Measurements from ENCODE around the gene MFF. TPM values are rescaled to one million over a fixed set of nuclear protein-coding genes. Genes with fewer than 3 reads are reported as not detected.

Gene MFF
- total and polyA plus RNA-seq, 2 donors (not counting 3 experiments of a cell fraction or from before 2014, with no cell fraction given), result 36.3 to 65.1 TPM

DNA sequence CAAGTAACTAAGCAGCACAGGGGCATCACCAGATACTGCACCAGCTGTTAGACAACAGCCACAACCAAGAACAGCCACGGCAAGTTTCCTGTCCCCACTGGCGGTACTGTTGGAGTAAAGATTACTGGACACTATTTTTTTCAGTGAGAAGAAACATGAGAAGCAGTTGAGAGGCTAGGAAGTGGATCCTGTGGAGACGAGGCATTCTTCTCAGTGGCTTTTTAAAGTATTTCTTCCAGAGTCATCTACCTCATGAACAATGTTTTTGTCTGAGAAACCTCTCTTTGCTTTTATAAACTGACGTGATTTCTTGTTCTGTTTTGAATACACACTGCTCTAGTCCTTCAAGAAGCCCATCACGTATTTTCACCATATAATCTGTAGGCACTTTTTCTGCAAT, 35.3 kb downstream of the MFF start:
- no peaks in the 10 kb centered on the region for H3K79me2 ChIP-seq (ENCODE audit: control insufficient read depth, insufficient read depth, low read length)
- dilution Hi-C loops (cut with MboI; ENCODE audit: extremely low pct_ligation_motif_present, low sequenced_read_pairs) (no loop called here), intact Hi-C loops (cut with micrococcal nuclease) (no loop called here)
- no peak for TF ChIP-seq JUN (IDR thresholded peaks at IDR 0.05; ENCODE audit: borderline replicate concordance, insufficient read depth, insufficient read length, low read depth)
- no peak for TF ChIP-seq CTCF (IDR thresholded peaks at IDR 0.05; ENCODE audit: extremely low read depth in 1 of 2, insufficient read depth in 1 of 2, low read depth in 1 of 2, low read length in 2 of 2)
- TF ChIP-seq EZH2 (IDR thresholded peaks at IDR 0.05; ENCODE audit: borderline replicate concordance, low read depth, low read length, severe bottlenecking), result no peak
- no peak for TF ChIP-seq FOS (IDR thresholded peaks at IDR 0.05; ENCODE audit: borderline replicate concordance, insufficient read depth, low read length)
- TF ChIP-seq MYC (IDR thresholded peaks at IDR 0.05; ENCODE audit: low read depth, low read length), result no peak
- TF ChIP-seq POLR2AphosphoS5 (IDR thresholded peaks at IDR 0.05; ENCODE audit: insufficient read depth, low read depth, low read length), result no peak
- no peak for TF ChIP-seq MAX (IDR thresholded peaks at IDR 0.05; ENCODE audit: insufficient read depth, insufficient read length)
- no peak for TF ChIP-seq GATA2 (IDR thresholded peaks at IDR 0.05; ENCODE audit: insufficient read depth, insufficient read length, low read depth, low read length)
- no peak for TF ChIP-seq POLR2A (IDR thresholded peaks at IDR 0.05; ENCODE audit: low read depth, low read length)
- no peak overlapping the region for H3K27ac ChIP-seq (ENCODE audit: insufficient read depth, low read depth, low read length)
- no peaks in the 10 kb centered on the region for H3K9me1 ChIP-seq (replicated peaks; ENCODE audit: control insufficient read depth, extremely low read depth, insufficient read depth, low read length)
- no peaks in the 10 kb centered on the region for H3K9me3 ChIP-seq (replicated peaks; ENCODE audit: control insufficient read depth, insufficient read depth, low read length)
- DNase-seq (ENCODE audit: low read depth, low spot score) (no peak), FAIRE-seq (no peak)
- H3K27me3 ChIP-seq (ENCODE audit: control insufficient read depth in 2 of 2, insufficient read depth in 2 of 2, low read length in 2 of 2), result no peaks in the 10 kb centered on the region
- no peak overlapping the region for H3K4me3 ChIP-seq (replicated peaks in 1 of 3; ENCODE audit: insufficient read depth in 1 of 3, low read depth in 1 of 3, low read length in 3 of 3)
- no peaks in the 10 kb centered on the region for H3K4me1 ChIP-seq (ENCODE audit: control insufficient read depth, extremely low read depth, insufficient read depth, low read length)
- peaks cover 0 to 7% of the 10 kb centered on the region in 2 experiments for H3K36me3 ChIP-seq (ENCODE audit: control insufficient read depth in 2 of 2, extremely low read depth in 1 of 2, insufficient read depth in 2 of 2, low read length in 2 of 2)
- POLR2A ChIA-PET, result no interaction called here
- BruUV-seq (replicated peaks), result no TSS peak
- CTCF ChIA-PET, result interaction anchor here (2.3 kb wide), 1 partner anchor 12 kb away, joined by 5 read pairs; no protein-coding TSS in a partner anchor
- no peak overlapping the region for H3K4me2 ChIP-seq (ENCODE audit: insufficient read depth, low read length)
- no peaks in the 10 kb centered on the region for H4K20me1 ChIP-seq (replicated peaks; ENCODE audit: control insufficient read depth, extremely low read depth, insufficient read depth, low read length)
- H2AFZ ChIP-seq (ENCODE audit: low read depth, low read length), result no peak overlapping the region
- H3K9ac ChIP-seq (replicated peaks; ENCODE audit: extremely low read depth, insufficient read depth, low read length), result no peak overlapping the region

Data from endothelial cell of umbilical vein (primary cell).